OCI-LY1 (cell line): Measurements from ENCODE around the gene SSH3.

Experiments used
- CTCF ChIP-seq: fragments of 200-600 bp; sonication (generic), shearing (Covaris generic); IDR thresholded peaks from 2 replicates; pipeline ENCODE4 v1.5.1; 2017; ENCODE audit warnings: mild to moderate bottlenecking, antibody characterized with exemption, low read length, moderate library complexity, mixed read lengths
- EZH2 ChIP-seq: fragments of 200-600 bp; sonication (generic), shearing (Covaris generic); IDR thresholded peaks from 2 replicates; pipeline ENCODE4 v1.8.0; 2017; ENCODE audit warnings: borderline replicate concordance, mixed run types, mild to moderate bottlenecking, antibody characterized with exemption, low read length, moderate library complexity, mixed read lengths

DNA sequence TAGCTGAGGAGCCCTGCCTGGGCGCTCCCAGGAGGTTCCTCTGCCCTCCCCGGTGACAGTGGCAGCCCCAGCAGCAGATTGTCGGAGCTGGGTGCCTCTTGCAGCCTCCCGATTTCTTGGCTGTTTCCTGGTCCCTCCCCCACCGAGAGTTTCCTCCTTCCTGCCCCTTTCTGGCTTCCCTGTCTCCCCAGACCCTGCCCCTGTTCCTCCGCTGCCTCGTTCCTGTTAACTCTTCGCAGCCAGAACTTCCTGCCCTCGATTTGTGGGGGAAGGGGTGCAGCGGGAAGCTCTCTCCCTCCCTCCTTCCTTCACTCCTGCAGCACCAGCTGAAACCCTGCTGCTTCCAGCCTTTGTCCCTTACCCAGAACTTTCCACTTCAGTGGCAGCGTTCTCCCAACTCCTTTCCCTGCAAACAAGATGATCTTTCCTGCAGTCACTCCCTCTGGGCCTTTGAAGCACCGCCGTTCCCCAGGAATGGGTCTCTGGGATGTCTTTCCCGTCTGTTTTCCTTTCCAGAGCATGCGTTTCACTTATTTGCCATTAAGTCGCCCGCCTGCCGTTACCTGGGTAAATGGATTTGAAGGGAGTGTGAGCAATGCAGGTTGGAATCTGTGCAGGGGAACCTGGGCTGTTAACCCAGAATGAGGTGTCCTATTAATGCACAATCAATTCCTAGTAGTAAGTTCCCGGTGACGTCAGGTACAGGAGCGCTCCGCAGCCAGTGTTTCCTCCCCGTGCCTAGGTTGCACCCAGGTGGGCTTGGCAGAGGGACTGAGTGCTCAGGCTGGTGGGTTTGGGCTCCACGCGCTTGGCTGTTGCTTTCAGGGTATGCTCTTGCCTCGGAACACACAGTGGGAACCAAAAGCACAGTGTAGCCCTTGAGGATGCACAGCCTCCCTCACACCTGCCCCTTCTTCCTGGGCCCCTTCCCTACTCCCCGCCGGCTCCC is 32.8 kb upstream of the SSH3 start:
- TF ChIP-seq CTCF, result no peak
- no peak for TF ChIP-seq EZH2
